GM10266 (cell line): ENCODE results near the gene PTGES2.
A peak's percentile ranks its signal among the peaks of the same experiment; 100 is the strongest.

Experiments
- DNase-seq: peaks from one replicate; pipeline ENCODE4 v3.0.0; 2012; ENCODE audit errors: extremely low spot score
- CTCF ChIP-seq: IDR thresholded peaks from 2 replicates; pipeline ENCODE4 v1.5.1; 2012; ENCODE audit warnings: mild to moderate bottlenecking, low read depth; ENCODE audit not compliant: control insufficient read depth, insufficient read depth; ENCODE audit errors: missing control alignments

Gene PTGES2

GRCh38 chr9:128153060-128153946 lies 25.8 kb upstream of the PTGES2 start:
- DNase-seq: no peak
- TF ChIP-seq CTCF: no peak

GRCh38 chr9:128152133-128153059 lies 24.9 kb upstream of the PTGES2 start:
- DNase-seq: no peak

DNA sequence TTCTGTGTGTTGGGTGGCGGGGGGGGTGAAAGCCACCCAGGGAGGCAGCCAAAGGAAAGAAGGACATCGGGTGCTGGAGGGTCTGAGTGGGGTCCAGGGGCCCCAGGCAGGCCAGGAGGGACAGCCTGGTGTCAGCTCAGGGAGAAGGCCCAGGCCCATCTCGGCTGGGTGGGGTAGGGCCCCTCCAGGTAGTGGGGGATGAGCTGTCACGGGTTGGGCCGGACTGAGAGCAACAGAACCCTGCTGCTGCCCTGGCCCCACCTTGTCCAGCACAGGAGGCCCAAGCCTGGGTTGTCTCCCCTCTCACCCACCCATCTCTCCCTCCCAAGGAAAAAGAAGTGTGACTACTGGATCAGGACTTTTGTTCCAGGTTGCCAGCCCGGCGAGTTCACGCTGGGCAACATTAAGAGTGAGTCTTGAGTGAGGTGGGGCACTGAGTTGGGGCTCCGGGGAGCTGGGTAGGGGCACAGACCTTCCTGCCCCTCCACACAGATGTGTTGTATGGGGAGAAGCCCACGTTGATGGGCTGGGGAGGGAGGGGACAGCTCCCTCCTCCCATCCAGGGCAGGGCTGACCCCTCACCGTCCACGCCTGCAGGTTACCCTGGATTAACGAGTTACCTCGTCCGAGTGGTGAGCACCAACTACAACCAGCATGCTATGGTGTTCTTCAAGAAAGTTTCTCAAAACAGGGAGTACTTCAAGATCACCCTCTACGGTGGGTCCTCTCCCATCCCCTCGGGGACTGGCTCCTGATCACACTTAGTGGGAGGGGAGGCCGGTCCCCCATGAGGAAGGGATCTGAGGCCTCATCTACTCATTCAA lies 24.0 kb upstream of the PTGES2 start:
- no peak for TF ChIP-seq CTCF
- no peak for DNase-seq

More at GRCh38 chr9:128152133-128153059, 24.9 kb upstream of the PTGES2 start:
- no peak for TF ChIP-seq CTCF

- DNase-seq: no peak
- peak; percentile 24 for TF ChIP-seq CTCF
Observed at GRCh38 chr9:128150594-128151308, 23.2 kb upstream of the PTGES2 start.

DNA sequence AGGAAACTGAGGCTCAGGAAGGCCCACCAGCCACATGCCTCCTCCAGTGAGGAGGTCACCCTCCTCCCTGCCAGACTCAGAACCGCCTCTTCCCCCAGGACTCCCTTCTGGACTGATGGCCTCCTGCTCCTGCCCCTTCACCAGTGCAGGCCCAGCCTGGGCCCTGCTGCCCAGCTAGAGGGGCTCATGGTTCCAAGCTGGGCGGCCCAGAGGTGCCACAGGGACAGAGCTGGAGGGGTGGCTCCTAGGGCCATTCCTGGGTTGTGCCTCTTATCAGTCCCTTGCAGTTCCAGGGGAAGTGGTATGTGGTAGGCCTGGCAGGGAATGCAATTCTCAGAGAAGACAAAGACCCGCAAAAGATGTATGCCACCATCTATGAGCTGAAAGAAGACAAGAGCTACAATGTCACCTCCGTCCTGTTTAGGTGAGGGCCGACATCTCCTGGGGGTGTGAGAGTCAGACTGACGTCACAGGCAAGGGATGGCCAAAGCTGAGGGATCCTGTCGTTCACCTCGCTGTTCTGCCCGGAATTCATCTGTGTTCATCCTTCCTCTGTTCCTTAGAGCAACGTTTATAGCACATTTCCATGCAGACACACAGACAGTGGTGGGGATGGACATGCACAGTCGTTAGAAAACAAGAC lies 22.5 kb upstream of the PTGES2 start:
- no peak for TF ChIP-seq CTCF
- no peak for DNase-seq
